ENCODE measurements around the gene ZMAT5. TPM values are rescaled to one million over a fixed set of nuclear protein-coding genes. Genes with fewer than 3 reads are reported as not detected.
"Not testable (repeated sequence)": the region's sequence is repeated elsewhere in the genome, so short reads cannot be mapped to it uniquely, and the experiment has no call there.

Gene ZMAT5
- total RNA-seq, 1 donor: 7.7 TPM

DNA sequence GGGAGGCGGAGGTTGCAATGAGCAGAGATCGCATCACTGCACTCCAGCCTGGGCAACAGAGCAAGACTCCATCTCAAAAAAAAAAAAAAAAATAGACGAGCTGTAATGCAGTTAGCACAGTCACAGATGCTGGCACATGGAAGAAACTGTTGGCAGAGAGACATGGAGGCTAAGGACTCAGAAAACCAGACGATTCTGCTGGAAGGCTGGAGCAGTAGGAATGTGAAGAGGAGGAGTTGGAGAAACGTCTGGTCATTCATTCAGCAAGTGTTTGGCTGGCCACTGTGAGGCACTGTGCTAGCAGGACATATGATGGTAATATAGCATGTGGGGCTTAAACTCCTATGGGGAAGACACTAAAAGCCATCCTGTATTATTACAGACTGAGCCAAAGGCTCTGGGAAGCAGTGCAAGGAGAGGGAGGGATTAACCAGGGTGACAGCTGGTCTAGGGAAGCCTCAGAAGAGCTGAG lies 5.4 kb upstream of the ZMAT5 start:
- H3K27me3 ChIP-seq (ENCODE audit: insufficient read depth, low read length): no peaks in the 10 kb centered on the region

GRCh38 chr22:29769723-29770321 lies 3.0 kb upstream of the ZMAT5 start:
- no peak overlapping the region for H3K4me3 ChIP-seq (ENCODE audit: low read length)
- H3K4me1 ChIP-seq (ENCODE audit: insufficient read depth, low read length): peaks cover 25% of the 10 kb centered on the region
- no peaks in the 10 kb centered on the region for H3K9me3 ChIP-seq (ENCODE audit: low read depth, low read length)
- H3K27me3 ChIP-seq (ENCODE audit: insufficient read depth, low read length): no peaks in the 10 kb centered on the region

More for the DNA sequence above, 5.4 kb upstream of the ZMAT5 start:
- Histone ChIP-seq H3K4me1 (ENCODE audit: insufficient read depth, low read length) (peaks cover 14% of the 10 kb centered on the region), H3K4me3 (ENCODE audit: low read length) (no peak overlapping the region), H3K9me3 (ENCODE audit: low read depth, low read length) (no peaks in the 10 kb centered on the region)

DNA sequence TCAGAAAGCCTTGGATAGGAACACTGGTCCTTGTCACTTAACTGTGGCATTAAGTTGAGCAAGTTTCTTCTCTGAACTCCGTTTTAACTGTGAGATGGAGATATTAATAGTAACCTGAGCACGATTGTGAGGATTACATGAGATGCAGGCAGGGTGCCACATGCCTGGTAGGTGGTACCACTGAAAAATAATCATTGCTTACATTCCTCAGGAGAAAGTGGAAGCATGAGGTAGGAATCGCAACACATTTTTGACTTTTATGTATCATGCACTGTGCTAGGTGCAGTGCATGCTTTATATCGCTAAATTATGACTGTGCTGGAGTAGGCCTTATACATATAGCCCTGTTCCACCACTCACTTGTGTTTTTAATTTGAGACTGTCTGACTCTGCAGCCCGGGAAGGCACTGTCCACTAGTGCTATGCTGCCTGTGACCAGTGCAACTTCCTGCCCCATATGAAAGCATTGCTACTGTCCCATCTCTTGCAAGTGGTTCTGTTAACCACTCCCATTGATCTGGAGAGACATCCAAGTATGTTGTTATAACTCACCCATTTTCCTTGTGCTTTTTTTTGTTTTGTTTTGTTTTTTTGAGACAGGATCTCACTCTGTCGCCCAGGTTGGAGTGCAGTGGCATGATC lies 1.4 kb upstream of the ZMAT5 start:
- Histone ChIP-seq H3K4me3 (ENCODE audit: low read length) (peak overlapping the region; percentile 98), H3K27me3 (ENCODE audit: insufficient read depth, low read length) (no peaks in the 10 kb centered on the region)

GRCh38 chr22:29767171-29768051 lies 604 bp upstream of the ZMAT5 start, which contains the start of gene UQCR10:
Gene UQCR10, plus strand, starts transcription at chr22:29767369. Its CDS starts 30 bp downstream, at chr22:29767399.
- H3K4me1 ChIP-seq (ENCODE audit: insufficient read depth, low read length): peaks cover 25% of the 10 kb centered on the region
- no peaks in the 10 kb centered on the region for H3K27me3 ChIP-seq (ENCODE audit: insufficient read depth, low read length)
- no peaks in the 10 kb centered on the region for H3K9me3 ChIP-seq (ENCODE audit: low read depth, low read length)
- peak within 1 kb of the TSS; percentile 98 for H3K4me3 ChIP-seq (ENCODE audit: low read length)

More for the DNA sequence above, 1.4 kb upstream of the ZMAT5 start:
- no peaks in the 10 kb centered on the region for H3K9me3 ChIP-seq (ENCODE audit: low read depth, low read length)
- peaks cover 25% of the 10 kb centered on the region for H3K4me1 ChIP-seq (ENCODE audit: insufficient read depth, low read length)

- peaks cover 25% of the 10 kb centered on the region for H3K4me1 ChIP-seq (ENCODE audit: insufficient read depth, low read length)
These were observed 739 bp downstream of the ZMAT5 start for GRCh38 chr22:29765905-29766631.

GRCh38 chr22:29762263-29762662 lies 4.5 kb downstream of the ZMAT5 start:
- Histone ChIP-seq H3K27me3 (ENCODE audit: insufficient read depth, low read length) (no peaks in the 10 kb centered on the region), H3K4me3 (ENCODE audit: low read length) (no peak overlapping the region), H3K9me3 (ENCODE audit: low read depth, low read length) (no peaks in the 10 kb centered on the region)

More at GRCh38 chr22:29765905-29766631, 739 bp downstream of the ZMAT5 start:
- Histone ChIP-seq H3K27me3 (ENCODE audit: insufficient read depth, low read length) (no peaks in the 10 kb centered on the region), H3K9me3 (ENCODE audit: low read depth, low read length) (no peaks in the 10 kb centered on the region), H3K4me3 (ENCODE audit: low read length) (peak overlapping the region; percentile 98)

GRCh38 chr22:29758959-29759358 lies 7.8 kb downstream of the ZMAT5 start:
- Histone ChIP-seq H3K4me3 (ENCODE audit: low read length) (no peak overlapping the region), H3K4me1 (ENCODE audit: insufficient read depth, low read length) (no peaks in the 10 kb centered on the region), H3K27me3 (ENCODE audit: insufficient read depth, low read length) (no peaks in the 10 kb centered on the region), H3K9me3 (ENCODE audit: low read depth, low read length) (no peaks in the 10 kb centered on the region)

More at GRCh38 chr22:29762263-29762662, 4.5 kb downstream of the ZMAT5 start:
- peaks cover 11% of the 10 kb centered on the region for H3K4me1 ChIP-seq (ENCODE audit: insufficient read depth, low read length)

GRCh38 chr22:29758068-29758622 lies 8.7 kb downstream of the ZMAT5 start:
- H3K4me3 ChIP-seq (ENCODE audit: low read length): no peak overlapping the region
- H3K4me1 ChIP-seq (ENCODE audit: insufficient read depth, low read length): no peaks in the 10 kb centered on the region

GRCh38 chr22:29757096-29757495 lies 9.7 kb downstream of the ZMAT5 start:
- Histone ChIP-seq H3K9me3 (ENCODE audit: low read depth, low read length) (no peaks in the 10 kb centered on the region), H3K4me1 (ENCODE audit: insufficient read depth, low read length) (no peaks in the 10 kb centered on the region), H3K27me3 (ENCODE audit: insufficient read depth, low read length) (no peaks in the 10 kb centered on the region), H3K4me3 (ENCODE audit: low read length) (no peak overlapping the region)

More at GRCh38 chr22:29758068-29758622, 8.7 kb downstream of the ZMAT5 start:
- Histone ChIP-seq H3K27me3 (ENCODE audit: insufficient read depth, low read length) (no peaks in the 10 kb centered on the region), H3K9me3 (ENCODE audit: low read depth, low read length) (no peaks in the 10 kb centered on the region)

- Histone ChIP-seq H3K9me3 (ENCODE audit: low read depth, low read length) (no peaks in the 10 kb centered on the region), H3K4me1 (ENCODE audit: insufficient read depth, low read length) (peaks cover 6% of the 10 kb centered on the region), H3K27me3 (ENCODE audit: insufficient read depth, low read length) (no peaks in the 10 kb centered on the region), H3K4me3 (ENCODE audit: low read length) (no peak overlapping the region)
These were observed 10.5 kb downstream of the ZMAT5 start for GRCh38 chr22:29756341-29756740.

DNA sequence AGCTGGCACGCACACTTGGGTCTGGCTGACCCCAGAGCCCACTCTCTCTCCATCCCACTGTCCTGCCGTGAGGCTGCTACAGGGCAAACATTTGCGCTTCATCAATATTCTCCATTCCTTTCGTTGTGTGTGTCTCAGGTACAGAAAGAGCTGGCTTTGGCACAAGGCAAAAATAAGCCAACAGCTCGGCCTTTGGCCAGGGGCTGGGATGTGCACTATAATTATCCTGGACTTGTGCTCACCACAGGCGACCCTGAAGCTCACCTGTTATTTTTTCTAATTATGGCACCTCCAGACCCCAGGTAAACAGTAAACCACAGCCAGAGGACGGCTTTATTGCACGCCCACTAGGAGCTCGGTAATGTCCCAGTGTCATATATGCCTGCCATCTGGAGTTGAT lies 10.9 kb downstream of the ZMAT5 start:
- H3K4me1 ChIP-seq (ENCODE audit: insufficient read depth, low read length): peaks cover 11% of the 10 kb centered on the region
- no peaks in the 10 kb centered on the region for H3K27me3 ChIP-seq (ENCODE audit: insufficient read depth, low read length)
- no peaks in the 10 kb centered on the region for H3K9me3 ChIP-seq (ENCODE audit: low read depth, low read length)
- no peak overlapping the region for H3K4me3 ChIP-seq (ENCODE audit: low read length)

DNA sequence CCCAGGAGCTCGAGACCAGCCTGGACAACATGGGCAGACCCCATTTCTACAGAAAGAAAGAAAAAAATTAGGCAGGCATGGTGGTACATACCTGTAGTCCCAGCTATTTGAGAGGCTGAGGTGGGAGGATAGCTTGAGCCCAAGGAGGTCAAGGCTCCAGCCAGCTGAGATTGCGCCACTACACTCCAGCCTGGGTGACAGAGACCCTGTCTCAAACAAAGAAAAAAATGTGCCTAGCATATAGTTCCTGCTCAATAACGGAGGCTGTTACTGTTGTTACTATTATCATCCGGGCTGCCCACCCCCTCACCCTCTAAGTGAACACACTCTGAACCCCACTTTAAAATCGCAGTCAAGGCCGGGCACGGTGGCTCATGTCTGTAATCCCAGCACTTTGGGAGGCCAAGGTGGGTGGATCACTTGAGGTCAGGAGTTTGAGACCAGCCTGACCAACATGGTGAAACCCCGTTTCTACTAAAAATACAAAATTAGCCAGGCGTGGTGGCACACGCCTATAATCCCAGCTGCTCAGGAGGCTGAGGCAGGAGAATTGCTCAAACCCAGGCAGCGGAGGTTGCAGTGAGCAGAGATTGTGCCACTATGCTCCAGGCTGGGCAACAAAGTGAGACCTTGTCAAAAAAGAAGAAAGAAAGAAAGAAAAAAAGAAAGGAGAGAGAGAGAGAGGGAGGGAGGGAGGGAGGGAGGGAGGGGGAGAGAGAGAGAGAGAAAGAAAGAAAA lies 12.0 kb downstream of the ZMAT5 start:
- H3K4me3 ChIP-seq (ENCODE audit: low read length); H3K9me3 ChIP-seq (ENCODE audit: low read depth, low read length); H3K27me3 ChIP-seq (ENCODE audit: insufficient read depth, low read length): not testable (repeated sequence)
- peaks cover 18% of the 10 kb centered on the region for H3K4me1 ChIP-seq (ENCODE audit: insufficient read depth, low read length)

GRCh38 chr22:29753808-29754657 lies 12.8 kb downstream of the ZMAT5 start:
- H3K4me3 ChIP-seq (ENCODE audit: low read length): no peak overlapping the region
- H3K27me3 ChIP-seq (ENCODE audit: insufficient read depth, low read length): no peaks in the 10 kb centered on the region
- H3K9me3 ChIP-seq (ENCODE audit: low read depth, low read length): no peaks in the 10 kb centered on the region
- peaks cover 18% of the 10 kb centered on the region for H3K4me1 ChIP-seq (ENCODE audit: insufficient read depth, low read length)
